ENCODE measurements around the gene DDX1. TPM values are rescaled to one million over a fixed set of nuclear protein-coding genes. Genes with fewer than 3 reads are reported as not detected.

The DDX1 gene
- polyA plus RNA-seq, 1 donor: 116 TPM

DNA sequence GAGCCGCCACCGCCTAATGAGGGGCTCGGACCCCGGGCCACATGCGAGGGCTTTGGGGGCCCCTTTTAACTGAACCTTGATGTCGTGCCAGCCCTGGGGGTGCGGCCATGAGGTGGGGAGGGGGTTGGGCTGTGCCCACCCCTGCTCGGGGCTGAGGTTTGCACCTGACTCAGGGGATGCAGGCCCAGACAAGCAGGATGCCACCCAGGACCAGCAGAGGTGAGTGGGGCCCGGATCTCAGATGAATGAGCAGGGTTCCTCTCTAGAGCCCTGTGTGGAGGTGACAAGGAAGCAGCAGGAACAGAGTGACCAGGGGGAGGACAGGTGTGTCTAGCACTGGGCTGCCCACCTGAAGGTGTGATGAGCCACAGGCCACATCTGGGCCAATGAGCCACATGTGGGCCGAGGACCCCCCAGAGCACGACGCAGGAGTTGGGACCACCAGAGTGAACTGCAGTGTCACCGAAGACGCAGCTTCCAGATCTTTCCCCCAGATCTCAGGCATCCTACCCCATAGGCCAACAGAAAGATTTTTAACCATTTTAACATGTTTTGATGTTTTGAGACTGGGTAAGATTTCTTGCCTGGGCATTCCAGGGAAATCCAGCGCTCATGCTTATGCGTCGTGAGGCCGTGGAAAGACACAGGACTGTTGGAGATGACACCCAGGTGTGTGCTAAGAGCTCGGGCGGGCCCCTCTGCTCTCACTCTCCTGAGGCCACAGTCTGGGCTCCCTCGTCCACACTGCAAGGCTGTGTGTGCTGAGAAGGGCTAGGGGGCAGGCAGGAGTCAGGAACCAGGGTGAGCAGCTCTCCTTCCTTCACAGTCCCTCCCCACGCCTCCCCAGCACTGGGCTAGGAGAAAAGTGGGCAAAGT lies 73.6 kb downstream of the DDX1 start:
- no peaks in the 10 kb centered on the region for H3K27me3 ChIP-seq (ENCODE audit: control insufficient read depth, insufficient read depth, low read length)
- H3K4me3 ChIP-seq (ENCODE audit: low read length): no peak overlapping the region
- H3K27ac ChIP-seq (ENCODE audit: low read length): no peak overlapping the region
- H3K36me3 ChIP-seq (ENCODE audit: control insufficient read depth, insufficient read depth, low read length): no peaks in the 10 kb centered on the region
- H3K4me1 ChIP-seq (ENCODE audit: control insufficient read depth, insufficient read depth, low read length): peaks cover 23% of the 10 kb centered on the region
- no CpG with 5 or more reads among the region's 22 CpGs for WGBS (ENCODE audit: insufficient coverage, low lambda C conversion rate)
- H3K9me3 ChIP-seq (ENCODE audit: control insufficient read depth, low read depth, low read length): no peaks in the 10 kb centered on the region
- DNase-seq: peak; percentile 85 to 90

DNA sequence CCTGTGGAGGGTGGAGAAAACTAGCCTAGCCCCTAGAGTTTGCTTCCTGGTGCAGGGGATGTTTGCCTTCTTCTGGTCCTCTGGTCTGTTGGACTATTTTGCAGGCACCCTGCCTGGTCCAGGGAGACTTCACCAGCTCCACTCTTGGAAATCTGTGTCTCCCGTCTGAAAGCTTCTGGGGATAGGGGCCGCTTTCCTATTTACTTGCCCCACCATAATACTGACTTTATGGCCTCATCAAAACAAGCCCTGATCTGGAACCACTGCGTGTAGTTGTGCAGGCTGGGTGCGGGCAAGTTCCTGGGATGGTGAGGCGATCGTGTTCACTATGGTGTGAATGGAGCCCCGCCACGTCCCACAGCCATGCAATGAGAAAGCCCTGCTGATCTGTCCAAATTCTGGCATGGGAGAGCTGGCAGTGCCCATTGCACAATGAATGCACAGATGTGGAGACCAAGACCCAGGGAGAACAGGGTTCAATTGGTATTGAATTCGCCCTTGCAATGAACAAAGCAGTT lies 74.3 kb downstream of the DDX1 start:
- peaks cover 23% of the 10 kb centered on the region for H3K4me1 ChIP-seq (ENCODE audit: control insufficient read depth, insufficient read depth, low read length)

GRCh38 chr2:15666861-15667808 lies 75.5 kb downstream of the DDX1 start:
- DNase-seq: no peak
- H3K4me1 ChIP-seq (ENCODE audit: control insufficient read depth, insufficient read depth, low read length): peaks cover 23% of the 10 kb centered on the region
- WGBS (ENCODE audit: insufficient coverage, low lambda C conversion rate): 80% methylated on average over 1 of the region's 16 CpGs
- no peaks in the 10 kb centered on the region for H3K36me3 ChIP-seq (ENCODE audit: control insufficient read depth, insufficient read depth, low read length)
- no peaks in the 10 kb centered on the region for H3K27me3 ChIP-seq (ENCODE audit: control insufficient read depth, insufficient read depth, low read length)
- H3K9me3 ChIP-seq (ENCODE audit: control insufficient read depth, low read depth, low read length): no peaks in the 10 kb centered on the region
- H3K4me3 ChIP-seq (ENCODE audit: low read length): no peak overlapping the region
- no peak overlapping the region for H3K27ac ChIP-seq (ENCODE audit: low read length)

More for the DNA sequence above, 74.3 kb downstream of the DDX1 start:
- Histone ChIP-seq H3K27ac (ENCODE audit: low read length) (no peak overlapping the region), H3K36me3 (ENCODE audit: control insufficient read depth, insufficient read depth, low read length) (no peaks in the 10 kb centered on the region), H3K4me3 (ENCODE audit: low read length) (no peak overlapping the region), H3K9me3 (ENCODE audit: control insufficient read depth, low read depth, low read length) (no peaks in the 10 kb centered on the region), H3K27me3 (ENCODE audit: control insufficient read depth, insufficient read depth, low read length) (no peaks in the 10 kb centered on the region)
- WGBS (ENCODE audit: insufficient coverage, low lambda C conversion rate): no CpG with 5 or more reads among the region's 9 CpGs
- DNase-seq: no peak

GRCh38 chr2:15667809-15668556 lies 76.3 kb downstream of the DDX1 start:
- WGBS (ENCODE audit: insufficient coverage, low lambda C conversion rate): 100% methylated on average over 2 of the region's 4 CpGs
- Histone ChIP-seq H3K36me3 (ENCODE audit: control insufficient read depth, insufficient read depth, low read length) (no peaks in the 10 kb centered on the region), H3K4me1 (ENCODE audit: control insufficient read depth, insufficient read depth, low read length) (peaks cover 23% of the 10 kb centered on the region), H3K4me3 (ENCODE audit: low read length) (no peak overlapping the region), H3K9me3 (ENCODE audit: control insufficient read depth, low read depth, low read length) (no peaks in the 10 kb centered on the region), H3K27ac (ENCODE audit: low read length) (no peak overlapping the region), H3K27me3 (ENCODE audit: control insufficient read depth, insufficient read depth, low read length) (no peaks in the 10 kb centered on the region)
- DNase-seq: no peak

DNA sequence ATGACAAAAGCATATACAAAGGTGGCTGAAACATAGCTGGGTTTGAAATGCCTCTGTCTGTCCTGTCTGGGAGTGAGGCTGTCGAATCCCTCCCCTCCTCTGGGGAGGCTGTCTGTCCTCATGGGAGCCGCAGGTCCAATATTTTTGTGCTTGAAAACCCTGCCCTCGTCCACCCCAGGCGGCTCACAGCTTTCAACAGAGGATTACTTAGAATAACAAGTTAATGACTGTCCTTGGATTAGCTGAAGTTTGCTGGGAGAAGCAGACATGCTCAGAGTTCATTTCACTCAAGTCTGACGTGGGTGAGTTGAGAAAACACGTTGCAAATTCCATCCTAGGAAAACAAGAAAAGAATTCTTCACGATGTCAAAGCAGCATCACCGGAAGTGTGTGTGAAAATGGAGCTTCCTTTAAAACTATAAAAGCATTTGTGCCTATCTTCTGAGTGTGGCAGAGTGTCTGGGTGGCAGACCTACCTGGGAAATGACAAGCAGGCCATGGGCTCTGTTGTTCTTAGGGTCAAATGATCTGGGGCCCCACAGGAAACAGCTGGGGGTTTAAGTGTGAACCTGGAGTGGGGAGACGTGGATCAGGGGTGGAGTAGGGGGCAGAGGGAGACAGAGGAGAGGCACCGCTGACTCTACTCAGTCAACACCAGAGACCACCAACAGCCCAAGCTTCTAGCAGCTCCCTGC lies 77.1 kb downstream of the DDX1 start:
- Histone ChIP-seq H3K4me1 (ENCODE audit: control insufficient read depth, insufficient read depth, low read length) (peaks cover 30% of the 10 kb centered on the region), H3K4me3 (ENCODE audit: low read length) (no peak overlapping the region), H3K36me3 (ENCODE audit: control insufficient read depth, insufficient read depth, low read length) (no peaks in the 10 kb centered on the region), H3K9me3 (ENCODE audit: control insufficient read depth, low read depth, low read length) (no peaks in the 10 kb centered on the region), H3K27me3 (ENCODE audit: control insufficient read depth, insufficient read depth, low read length) (no peaks in the 10 kb centered on the region), H3K27ac (ENCODE audit: low read length) (no peak overlapping the region)
- whole genome bisulfite sequencing (ENCODE audit: insufficient coverage, low lambda C conversion rate): 50% methylated on average over 2 of the region's 10 CpGs
- peak; percentile 26 to 64 for DNase-seq

DNA sequence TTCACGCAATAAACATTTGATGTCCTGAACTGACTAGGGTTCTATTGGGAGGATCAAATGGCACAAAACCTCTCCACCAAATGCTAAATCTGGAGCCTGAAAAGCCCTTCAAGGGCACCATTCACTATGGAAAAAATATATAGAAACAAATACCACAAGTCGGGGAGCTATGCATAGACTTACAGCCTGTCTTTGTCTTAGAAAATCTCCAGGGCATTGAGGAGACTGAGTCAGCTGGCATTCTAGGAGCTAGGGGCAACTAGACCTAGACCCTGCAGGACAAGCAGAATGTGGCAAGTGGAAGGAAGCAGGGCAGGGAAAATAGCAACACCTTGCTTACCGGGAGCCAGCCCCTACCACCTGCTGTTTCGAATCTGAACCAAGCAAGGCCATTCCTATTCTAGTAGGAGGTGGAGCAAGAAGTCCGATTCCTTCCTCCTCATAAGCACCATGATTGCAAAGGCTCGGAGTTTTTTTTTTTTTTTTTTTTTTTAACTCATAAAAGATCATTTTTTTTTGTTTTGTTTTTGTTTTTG lies 77.8 kb downstream of the DDX1 start:
- no peak for DNase-seq
- Histone ChIP-seq H3K36me3 (ENCODE audit: control insufficient read depth, insufficient read depth, low read length) (no peaks in the 10 kb centered on the region), H3K27me3 (ENCODE audit: control insufficient read depth, insufficient read depth, low read length) (no peaks in the 10 kb centered on the region), H3K4me1 (ENCODE audit: control insufficient read depth, insufficient read depth, low read length) (peaks cover 34% of the 10 kb centered on the region), H3K27ac (ENCODE audit: low read length) (no peak overlapping the region), H3K4me3 (ENCODE audit: low read length) (no peak overlapping the region), H3K9me3 (ENCODE audit: control insufficient read depth, low read depth, low read length) (no peaks in the 10 kb centered on the region)
- no CpG with 5 or more reads among the region's 6 CpGs for WGBS (ENCODE audit: insufficient coverage, low lambda C conversion rate)

- WGBS (ENCODE audit: insufficient coverage, low lambda C conversion rate): no CpG with 5 or more reads among the region's 1 CpG
- no peak overlapping the region for H3K4me3 ChIP-seq (ENCODE audit: low read length)
- DNase-seq: no peak
- no peaks in the 10 kb centered on the region for H3K36me3 ChIP-seq (ENCODE audit: control insufficient read depth, insufficient read depth, low read length)
- H3K9me3 ChIP-seq (ENCODE audit: control insufficient read depth, low read depth, low read length): no peaks in the 10 kb centered on the region
- no peaks in the 10 kb centered on the region for H3K27me3 ChIP-seq (ENCODE audit: control insufficient read depth, insufficient read depth, low read length)
- H3K27ac ChIP-seq (ENCODE audit: low read length): no peak overlapping the region
- H3K4me1 ChIP-seq (ENCODE audit: control insufficient read depth, insufficient read depth, low read length): peaks cover 33% of the 10 kb centered on the region
Measured at GRCh38 chr2:15670469-15670868, 78.8 kb downstream of the DDX1 start.

- Histone ChIP-seq H3K4me1 (ENCODE audit: control insufficient read depth, insufficient read depth, low read length) (peaks cover 34% of the 10 kb centered on the region), H3K4me3 (ENCODE audit: low read length) (no peak overlapping the region), H3K9me3 (ENCODE audit: control insufficient read depth, low read depth, low read length) (no peaks in the 10 kb centered on the region), H3K36me3 (ENCODE audit: control insufficient read depth, insufficient read depth, low read length) (no peaks in the 10 kb centered on the region), H3K27me3 (ENCODE audit: control insufficient read depth, insufficient read depth, low read length) (no peaks in the 10 kb centered on the region), H3K27ac (ENCODE audit: low read length) (no peak overlapping the region)
- WGBS (ENCODE audit: insufficient coverage, low lambda C conversion rate): no CpG with 5 or more reads among the region's 2 CpGs
- DNase-seq: no peak
Measured at GRCh38 chr2:15670981-15671380, 79.3 kb downstream of the DDX1 start.

DNA sequence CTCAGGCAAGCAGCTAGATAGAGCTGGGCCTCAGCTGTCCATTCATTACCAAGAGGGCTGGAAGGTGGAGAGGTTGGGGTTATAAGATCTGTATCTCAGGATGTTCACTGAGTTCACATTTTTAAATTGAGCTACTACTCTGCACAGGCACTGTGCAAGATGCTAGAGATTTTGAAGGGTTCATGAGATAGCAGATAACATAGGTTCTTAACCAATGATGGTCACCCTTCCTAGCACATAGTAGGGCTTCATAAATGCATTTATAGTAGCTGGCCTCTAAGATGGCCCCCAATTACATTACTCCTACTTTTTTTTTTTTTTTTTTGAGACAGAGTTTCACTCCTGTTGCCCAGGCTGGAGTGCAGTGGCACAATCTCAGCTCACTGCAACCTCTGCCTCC lies 79.7 kb downstream of the DDX1 start:
- Histone ChIP-seq H3K36me3 (ENCODE audit: control insufficient read depth, insufficient read depth, low read length) (no peaks in the 10 kb centered on the region), H3K27me3 (ENCODE audit: control insufficient read depth, insufficient read depth, low read length) (no peaks in the 10 kb centered on the region), H3K4me1 (ENCODE audit: control insufficient read depth, insufficient read depth, low read length) (peaks cover 31% of the 10 kb centered on the region), H3K9me3 (ENCODE audit: control insufficient read depth, low read depth, low read length) (no peaks in the 10 kb centered on the region), H3K27ac (ENCODE audit: low read length) (no peak overlapping the region), H3K4me3 (ENCODE audit: low read length) (no peak overlapping the region)
- no peak for DNase-seq
